Fibroblast of upper back skin (primary cell): ENCODE measurements around the gene COBL.

Experiments used
- DNase-seq: peaks from one replicate; pipeline ENCODE4 v3.0.0-alpha.2; 2013

COBL gene

DNA sequence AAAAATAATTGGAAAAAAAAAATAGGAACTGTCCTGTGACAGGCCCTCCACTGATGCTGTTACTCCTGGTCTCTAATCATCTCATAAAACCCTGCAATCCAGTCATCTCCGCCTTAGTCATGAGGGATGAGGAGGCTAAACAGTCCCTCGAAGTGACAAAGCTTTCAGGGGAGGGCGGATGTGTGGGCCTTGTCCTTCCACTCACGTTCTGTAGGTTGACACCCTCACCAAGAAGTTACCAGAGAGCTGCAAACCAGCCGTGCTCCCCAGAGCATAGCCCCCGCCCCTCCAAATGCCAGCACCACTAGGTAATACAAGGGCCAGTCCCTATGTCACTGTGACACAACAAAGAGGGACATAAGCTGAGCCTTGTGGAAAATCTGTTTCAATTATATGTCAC lies 11.9 kb downstream of the COBL start:
- no peak for DNase-seq

DNA sequence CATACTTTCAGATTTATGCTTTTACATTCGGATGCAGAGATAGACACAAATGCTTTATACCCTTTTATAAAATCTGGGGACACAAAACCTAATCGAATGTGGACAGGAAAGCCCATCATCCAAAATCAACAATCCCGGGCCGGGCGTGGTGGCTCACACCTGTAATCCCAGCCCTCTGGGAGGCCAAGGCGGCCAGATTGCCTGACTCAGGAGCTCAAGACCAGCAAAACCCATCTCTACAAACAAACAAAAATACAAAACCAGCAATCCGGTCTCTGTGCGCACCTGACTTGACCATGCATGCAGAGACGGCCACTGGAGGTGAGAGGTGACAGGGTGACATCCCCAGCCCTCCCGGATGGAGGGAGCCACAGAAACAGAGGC lies 13.5 kb downstream of the COBL start:
- DNase-seq = no peak

DNA sequence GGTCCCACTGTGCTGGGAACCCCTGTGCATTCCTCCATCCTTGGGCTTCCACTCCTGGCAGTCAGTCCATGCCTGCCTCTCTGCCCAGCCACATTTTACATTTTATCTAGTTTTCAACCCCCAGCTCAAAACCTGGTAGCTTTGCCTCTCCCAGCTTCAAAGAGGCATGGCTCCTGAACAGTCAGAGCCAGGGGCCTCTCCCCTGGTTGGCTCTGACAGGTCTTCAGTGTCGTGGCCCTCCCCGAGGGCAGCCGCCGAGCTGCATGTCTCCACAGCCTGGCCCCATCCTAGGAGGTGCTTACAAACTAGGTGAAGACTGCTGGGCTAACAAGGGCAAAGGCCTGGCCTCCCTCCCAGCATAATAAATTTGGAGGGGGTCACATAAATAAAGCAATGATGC lies 14.8 kb downstream of the COBL start:
- no peak for DNase-seq

DNA sequence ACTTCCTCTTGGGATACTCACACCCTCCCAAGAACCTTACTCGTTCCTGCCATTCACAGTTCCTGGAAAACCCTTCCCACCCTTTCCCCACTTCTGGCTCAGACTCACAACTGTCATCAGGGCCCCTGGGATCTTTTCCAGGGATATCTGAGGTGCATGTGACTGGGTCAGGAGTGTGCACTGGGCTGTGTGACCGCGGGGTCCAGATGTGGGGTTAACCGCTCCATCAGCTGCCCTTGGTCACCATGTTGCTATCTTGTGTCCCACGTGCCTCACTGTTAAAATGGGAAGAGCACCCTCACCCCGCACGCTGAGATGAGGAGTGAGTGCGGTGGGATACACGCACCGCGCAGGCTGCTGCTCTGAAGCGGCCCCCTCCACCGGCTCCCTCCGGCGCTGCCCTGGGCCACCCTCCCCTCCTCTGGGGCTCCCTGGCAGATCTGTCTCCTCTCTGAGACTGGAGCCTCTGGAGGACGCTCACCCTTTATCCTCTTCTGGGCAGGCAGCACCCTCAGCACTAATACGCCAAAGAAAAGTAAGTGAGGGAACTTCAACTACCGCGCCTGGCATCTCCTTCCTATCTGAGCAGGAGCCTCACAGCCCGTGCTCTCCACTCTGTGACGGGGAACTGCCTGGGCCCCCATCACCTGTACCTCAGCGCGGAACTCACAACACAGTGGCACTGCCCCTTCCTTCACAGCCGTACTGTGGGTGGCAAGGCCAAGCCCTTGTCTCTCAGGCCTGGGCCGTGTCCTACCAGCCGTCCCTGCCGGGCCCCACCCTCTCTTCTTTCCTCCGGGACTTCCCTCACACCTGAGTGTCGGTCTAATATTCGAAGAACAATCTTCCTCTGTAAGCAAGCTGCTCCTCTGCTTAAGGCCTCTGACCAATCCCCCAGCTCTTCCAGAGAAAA lies 15.6 kb downstream of the COBL start:
- no peak for DNase-seq

DNA sequence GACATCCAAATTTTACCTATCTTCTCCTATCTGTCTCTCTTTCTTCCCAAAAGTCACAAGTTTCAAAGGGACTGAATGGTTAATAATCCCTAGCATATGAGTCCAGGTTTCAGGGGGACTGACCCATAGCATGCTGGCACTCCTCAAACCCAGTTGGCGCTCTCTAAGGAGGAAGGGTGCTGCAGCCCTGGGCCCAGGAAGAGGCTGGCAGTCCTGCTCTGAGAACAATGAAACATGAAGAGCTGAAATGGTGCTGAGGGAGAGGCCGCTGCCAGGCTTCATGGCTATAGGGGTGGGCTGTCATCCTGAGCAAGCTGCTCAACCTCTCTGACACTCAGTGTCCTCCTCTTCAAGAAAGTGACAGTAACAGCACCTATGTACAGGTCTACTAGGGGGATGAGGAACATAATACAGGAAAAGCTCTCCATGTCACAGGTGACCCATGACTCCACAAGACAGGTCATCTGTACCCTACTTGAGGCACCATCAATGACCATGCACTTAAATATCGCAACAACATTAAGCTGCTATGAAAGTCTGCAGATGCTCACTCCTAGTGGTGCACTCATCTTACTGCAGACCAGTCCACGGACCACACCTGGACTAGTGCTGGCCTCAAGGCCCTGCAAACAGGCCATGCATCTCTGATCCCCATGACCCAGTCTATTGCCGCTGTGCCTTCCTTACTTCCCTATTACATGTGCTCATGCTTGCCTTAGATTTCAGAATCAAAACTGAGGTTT lies 17.0 kb downstream of the COBL start:
- DNase-seq = no peak

DNA sequence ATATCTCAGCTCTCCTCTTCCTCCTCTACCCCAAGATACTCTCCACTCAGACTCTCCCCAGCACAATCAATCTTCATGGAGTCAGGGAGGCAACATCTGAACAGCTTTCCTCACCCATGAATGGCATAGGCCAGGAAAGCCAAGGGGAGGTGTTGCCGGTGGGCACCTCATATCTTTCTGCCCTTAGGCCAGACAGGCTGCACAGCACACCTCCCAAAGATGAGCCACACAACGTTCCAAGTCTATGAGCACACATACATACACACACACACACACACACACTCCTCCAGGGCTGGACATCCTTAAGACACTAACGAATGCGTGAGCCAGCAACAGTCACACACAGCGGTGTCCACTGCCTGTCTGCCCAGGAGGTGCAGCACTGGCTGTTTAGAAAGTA lies 17.7 kb downstream of the COBL start:
- no peak for DNase-seq

DNA sequence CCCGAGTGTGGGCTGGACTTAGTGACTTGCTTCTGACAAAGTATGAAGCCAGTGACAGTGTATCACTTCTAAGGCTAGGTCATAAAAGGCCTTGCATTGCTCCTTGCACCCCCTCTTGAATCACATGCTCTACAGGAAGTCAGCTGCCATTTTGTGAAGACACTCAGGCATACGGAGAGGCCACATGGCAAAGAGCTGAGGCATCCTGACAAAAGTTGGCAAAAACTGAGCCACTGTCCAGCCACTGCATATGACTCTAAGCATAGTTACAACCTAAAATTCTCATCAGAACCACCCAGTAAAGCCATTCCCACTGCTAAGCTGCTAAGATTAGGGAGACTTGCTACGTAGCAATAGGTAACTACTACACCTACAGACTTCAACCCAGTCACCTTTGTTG lies 18.6 kb downstream of the COBL start:
- no peak for DNase-seq

DNA sequence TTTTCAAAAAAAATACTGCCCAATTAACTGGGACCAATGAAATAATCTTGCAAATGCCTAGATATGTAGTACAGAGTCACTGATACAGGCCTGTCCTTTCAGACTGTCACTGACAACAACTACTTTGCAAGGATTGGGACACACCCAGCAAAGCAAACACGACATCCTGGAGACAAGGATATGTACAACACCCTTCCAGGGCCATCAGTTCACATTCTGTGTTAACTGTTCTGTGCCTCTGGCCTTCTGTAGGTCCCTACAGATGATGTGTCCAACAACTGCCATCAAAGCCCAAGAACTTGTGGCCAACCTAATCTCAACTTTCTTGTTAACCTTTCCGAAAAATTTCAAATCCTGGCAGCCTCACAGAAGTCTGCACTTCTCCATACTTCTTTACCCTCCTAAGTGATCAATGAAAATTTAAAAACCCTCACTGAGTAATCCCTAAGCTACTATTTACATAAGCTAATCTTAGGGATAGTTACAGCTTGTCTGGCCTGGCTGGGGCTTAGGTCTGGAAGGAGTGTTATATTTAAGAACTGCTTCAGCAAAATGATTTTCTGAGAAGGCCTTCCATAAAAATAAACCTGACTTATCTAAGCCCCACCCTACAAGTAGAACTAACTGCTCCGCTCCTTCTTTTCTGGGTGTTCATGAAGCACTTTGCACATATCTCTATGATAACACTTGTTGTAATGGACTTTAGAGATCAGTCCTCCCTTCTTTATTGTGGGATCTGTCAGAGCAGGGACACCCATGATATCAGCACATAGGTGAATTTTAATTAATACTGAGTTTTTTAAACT lies 21.0 kb downstream of the COBL start:
- DNase-seq = no peak

DNA sequence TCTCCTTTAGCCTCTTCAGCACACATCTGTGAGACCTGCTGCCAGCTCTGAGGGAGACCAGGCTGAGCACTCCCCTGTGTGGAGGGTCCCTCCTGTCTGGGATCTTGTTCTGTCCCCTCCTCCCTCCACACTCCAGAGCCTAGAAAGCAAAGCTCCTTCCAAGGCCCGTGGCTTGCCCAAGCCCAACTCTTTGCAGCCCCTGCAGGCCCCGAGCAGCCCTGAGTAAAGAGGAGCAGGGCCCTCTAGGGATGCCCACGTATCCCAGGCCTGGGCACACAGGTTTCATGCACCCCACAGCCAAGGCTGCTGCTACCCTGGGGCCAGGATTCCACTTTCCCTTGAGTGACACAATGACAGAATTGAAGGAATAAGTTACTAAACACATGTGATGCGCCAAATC lies 24.0 kb downstream of the COBL start:
- no peak for DNase-seq

DNA sequence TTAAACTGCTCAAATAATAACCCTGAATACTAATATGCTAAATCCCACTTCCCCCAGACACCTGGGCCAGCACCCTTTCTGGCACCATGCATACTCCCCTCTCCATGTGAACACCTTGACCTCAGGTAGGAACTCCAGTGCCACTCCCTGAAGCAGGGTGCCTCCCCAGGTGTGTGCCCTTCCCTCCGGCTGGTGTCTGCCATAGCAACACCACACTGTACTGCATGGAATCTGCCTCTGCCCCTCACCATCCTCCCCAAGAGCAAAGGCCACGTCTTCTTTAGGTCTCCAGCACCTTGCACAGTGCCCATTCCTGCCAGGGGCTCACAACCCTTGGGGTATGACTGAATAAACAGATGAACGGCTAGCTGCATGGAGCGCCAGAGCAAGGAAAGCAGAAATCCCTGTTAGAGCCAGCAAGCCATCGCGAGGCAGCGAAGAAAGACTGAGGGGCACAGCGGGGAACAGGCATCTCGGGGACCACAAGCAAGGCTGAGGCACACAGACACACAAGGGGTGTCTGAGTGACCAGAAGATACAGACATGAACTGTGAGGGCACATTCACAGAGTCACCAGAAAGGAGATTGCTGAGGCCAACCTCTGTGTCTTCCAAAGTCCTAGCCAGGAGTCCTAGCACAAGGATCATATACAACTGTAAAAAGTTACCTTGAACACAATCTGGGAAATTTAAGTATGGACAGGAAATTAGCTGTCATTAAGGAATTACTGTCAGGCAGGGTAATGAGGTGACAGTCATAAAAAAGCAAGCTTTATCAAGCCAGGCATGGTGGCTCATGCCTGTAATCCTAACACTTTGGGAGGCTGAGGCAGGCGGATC lies 25.7 kb downstream of the COBL start:
- no peak for DNase-seq

DNA sequence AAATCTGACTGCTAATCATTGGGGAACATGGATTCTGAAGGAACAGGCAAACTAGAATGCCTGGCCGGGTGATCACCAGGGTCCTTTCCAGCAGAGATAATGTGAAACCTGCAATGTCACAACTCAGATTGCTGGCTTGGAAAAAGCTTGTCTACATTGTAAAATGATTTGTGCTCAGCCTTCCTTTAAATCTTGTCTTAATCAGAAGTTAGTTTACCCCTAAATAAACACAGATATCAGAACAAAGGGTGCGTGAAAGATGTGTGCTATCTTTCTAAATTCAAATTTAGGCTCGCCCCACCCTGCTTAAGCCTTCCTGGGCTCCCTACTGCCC lies 26.3 kb downstream of the COBL start:
- no peak for DNase-seq

DNA sequence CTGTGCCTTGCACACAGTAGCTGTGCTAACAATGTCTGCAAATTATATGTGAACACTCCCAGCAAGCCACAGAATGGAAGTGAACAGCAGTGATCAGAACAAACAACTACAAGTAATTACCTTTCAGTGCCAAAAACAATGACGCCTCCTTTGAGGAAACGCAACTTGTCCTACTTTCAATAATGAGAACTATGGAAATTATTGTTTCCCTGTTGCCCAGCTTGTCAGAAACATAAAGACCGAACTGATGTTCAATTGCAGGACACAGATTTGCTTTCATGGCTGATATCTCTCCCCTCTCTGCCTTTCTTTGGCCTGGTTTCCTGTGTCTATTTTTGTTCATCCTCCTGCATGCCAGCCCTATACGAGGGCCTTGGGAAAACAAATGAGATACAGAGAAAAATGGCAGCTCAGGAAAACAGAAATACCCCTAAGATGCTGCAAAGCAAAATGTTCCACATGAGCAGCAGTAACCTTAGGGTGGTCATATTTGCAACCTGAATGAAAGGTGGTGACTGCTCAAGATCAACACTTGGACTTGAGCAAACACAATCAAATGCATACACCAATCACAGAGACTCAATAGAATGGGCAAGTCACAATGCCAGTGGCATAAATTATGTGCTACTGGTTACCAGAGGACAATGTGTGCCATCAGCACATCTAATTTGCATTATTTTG lies 26.8 kb downstream of the COBL start:
- no peak for DNase-seq

DNA sequence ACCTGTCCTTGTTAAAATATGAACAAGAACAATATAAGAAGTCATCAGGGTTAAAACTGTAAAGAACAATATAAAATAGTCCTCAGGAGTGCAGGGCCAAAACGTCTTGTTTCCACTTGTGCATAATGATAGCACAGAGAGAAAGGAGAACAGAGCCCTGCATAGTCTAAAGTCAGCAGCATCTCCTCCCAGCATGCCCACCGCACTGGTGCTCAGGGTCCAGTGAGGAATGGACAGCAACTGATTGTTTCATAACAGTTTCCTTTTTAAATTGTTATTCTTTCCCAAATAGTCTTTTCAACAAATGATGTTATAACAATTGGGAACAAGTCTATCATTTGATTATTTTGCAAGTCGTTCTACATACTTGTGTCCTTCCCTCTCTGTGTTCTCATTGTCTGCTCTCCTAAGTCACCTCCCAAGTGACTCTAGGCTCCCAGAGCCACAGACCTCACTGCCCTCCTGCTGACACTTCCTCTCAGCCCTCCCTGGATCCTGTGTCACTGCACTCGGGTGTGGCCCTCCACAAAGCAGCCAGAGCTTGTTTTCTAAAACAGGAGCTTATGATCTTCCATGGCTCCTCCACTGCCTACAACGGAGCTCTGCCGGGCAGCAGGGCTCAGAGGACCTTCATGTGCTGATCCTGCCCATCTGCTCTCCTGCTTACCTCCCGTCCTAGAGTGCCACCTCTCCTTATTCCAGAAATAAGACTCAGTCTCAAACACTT lies 27.6 kb downstream of the COBL start:
- DNase-seq = no peak

DNA sequence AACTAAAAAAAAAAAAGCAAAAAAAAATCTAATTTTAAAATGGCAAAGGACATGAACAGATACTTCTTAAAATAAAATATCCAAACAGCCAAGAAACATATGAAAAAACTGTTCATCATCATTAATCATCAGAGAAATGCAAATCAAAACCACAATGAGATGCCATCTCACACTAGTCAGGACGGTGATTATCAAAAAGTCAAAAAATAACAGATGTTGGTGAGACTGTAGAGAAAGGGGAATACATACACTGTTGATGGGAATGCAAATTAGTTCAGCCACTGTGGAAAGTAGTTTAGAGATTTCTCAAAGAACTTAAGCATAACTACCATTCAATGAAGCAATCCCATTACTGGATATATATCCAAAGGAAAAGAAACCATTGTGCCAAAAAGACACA lies 30.2 kb downstream of the COBL start:
- DNase-seq = no peak

DNA sequence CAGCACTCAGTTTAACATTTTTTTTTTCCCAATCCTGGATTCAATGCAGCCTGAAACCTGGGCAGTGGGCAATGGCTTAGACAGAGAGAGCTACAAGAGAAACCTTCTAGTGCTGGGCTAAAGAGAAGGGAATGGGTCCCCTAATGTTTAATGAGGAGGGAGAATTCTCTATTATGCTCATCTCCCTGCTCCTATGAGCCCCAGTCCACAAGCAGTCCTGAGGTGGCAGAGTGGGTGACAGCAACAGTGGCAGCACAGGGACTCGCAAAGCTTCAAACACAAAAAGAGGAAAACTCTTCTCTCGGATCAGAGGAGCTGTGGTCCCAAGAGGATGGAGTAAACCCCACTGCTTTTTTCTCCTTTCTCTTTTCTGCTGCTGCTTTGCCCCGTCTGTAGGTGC lies 36.5 kb downstream of the COBL start:
- no peak for DNase-seq

DNA sequence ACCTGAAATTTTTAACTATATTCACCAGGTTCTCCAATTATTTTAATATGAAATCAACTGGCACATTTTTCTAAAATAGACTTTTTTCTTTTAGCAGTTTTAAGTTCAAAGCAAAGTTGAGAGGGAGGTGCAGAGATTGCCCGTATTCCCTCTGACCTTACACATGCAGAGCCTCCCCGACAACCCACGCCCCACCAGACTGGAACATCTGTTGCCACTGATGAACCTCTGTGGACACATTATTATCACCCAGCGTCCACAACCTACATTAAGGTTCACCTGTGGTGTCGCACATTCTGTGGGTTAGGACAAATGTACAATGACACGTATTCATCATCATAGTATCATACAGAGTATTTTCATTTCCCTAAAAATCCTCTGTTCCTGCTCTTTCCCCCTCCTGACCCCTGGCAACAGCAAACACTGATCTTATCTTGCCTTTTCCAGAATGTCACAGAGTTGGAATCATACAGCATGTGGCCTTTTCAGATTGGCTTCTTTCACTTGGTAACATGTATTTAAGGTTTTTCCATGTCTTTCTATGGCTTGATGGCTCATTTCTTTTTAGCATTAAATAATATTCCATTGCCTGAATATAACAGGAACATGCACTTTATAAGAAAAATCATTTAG lies 37.1 kb downstream of the COBL start:
- DNase-seq = no peak

DNA sequence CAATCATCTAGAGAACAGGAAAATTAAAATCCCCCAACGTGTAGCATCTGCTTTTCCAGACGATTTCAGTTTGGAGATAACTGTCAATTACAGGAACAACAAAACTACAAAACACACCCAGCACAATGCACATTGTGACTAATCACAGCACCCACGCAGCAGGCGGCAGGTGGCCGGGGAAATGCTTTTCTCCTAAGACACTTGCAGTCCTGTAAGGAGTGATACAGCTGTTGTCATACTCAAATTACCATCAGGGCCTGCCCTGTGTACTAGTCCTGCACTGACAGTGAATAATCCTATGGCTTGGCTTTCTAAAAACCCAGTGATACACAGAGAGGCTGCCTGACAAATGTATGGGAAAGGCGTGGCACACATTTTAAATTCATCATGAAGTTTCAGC lies 37.8 kb downstream of the COBL start:
- no peak for DNase-seq

DNA sequence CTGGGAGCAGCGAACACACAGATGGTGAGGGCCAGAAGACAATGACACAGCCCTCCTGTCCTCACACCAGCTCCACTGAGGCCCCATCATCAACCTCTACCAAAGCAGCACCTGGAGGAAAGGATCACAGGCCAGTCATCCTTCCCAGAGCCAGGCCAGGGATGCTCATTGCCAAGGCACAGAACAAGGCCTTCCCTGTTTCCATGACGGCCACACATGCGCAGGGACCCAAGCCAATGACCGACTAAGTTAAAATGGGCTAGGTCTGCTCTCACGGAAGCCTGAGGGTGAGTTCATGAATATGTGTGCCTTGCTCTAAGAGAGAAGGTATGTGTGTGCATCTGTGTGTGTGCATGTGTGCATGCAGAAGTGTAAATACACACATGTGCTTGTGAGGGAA lies 39.6 kb downstream of the COBL start:
- DNase-seq = no peak

DNA sequence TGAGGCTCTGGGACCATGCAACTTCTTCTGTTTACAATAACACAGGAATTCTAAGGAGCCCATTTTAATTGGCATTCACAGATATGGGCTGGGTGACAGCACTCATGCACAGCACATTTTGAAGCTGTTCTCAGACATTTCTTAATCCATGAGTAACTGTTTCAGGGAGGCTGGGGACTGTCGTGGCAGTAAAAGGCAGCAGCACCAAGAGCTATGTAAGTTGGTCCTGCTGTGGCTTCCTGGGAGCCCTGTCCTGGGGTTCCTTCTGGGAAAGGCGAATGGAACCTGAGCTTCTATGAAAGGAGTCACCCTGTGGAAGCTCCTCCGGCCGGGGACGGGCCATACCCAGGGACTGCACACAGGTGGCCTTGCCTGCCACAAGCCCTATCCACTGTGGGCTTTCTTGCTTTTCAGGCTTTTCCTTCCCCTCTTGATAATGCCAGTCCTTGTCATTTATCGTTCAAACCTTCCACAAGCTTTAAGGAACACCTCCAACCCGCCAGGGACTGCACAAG lies 40.5 kb downstream of the COBL start:
- DNase-seq = no peak

DNA sequence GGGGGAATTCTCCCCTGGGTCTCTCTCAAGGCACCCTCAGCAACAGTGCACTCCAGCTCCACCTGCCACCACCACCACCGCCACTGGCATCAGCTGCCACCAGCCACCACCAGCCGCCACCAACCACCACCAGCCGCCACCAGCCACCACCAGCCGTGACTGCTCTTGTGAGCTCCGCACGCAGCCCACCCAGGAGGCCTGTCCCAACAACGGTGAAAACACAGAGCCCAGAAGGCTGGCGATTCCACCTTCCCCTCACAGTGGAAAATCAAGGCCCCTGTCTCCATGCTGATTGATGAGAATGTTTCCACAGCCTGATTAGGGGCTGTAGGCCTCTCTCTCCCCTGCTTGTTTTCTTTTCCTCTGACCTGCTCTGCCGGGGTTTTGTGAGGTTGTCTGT lies 41.1 kb downstream of the COBL start:
- no peak for DNase-seq

DNA sequence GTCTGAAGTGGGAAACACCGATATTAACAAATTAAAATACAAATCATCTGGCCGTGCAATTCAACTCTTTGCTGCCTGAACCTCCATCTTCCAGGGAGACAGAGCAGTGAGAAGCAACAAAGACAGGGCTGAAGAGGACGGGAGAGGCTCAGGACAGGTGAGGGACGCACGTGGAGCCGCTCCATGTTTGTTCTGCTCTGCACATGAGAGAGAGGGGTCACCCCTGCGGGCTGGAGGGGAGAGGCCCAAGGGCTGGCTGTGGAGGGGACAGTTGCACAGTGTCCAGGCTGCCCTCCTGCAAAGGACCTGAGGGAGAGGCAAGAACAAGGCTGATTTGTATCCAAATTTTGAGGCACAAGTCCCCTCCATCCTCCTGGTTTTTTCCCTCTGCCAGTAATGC lies 41.7 kb downstream of the COBL start:
- no peak for DNase-seq
